WTC11 (cell line): ENCODE results near the gene GFRA1. TPM values are rescaled to one million over a fixed set of nuclear protein-coding genes. Genes with fewer than 3 reads are reported as not detected.

Experiments
- ATAC-seq: fragments of 200-7000 bp; cut with Tn5 transposase; 2 replicates; pipeline ENCODE4 v1.10.0; 2021; ENCODE audit warnings: mild to moderate bottlenecking, moderate library complexity
- CTCF ChIA-PET: fragments of 300-600 bp; sonication (Branson Sonifier 250); formaldehyde crosslinking; loops from one replicate; lab custom pipeline; 2021; ENCODE audit warnings: antibody characterized with exemption; lab: Charles Lee
- POLR2A ChIA-PET: fragments of 350-600 bp; sonication (Branson Sonifier 250); formaldehyde crosslinking; loops from one replicate; lab custom pipeline; 2021; ENCODE audit warnings: antibody characterized with exemption; lab: Charles Lee
- DNase-seq: peaks from one replicate; pipeline ENCODE4 v3.0.0; 2021; ENCODE audit warnings: low spot score
- H3K27ac Mint-ChIP-seq: 2 replicates; pipeline ENCODE4 v1.8.0; 2021; ENCODE audit warnings: mixed read lengths
- H3K27me3 Mint-ChIP-seq: 2 replicates; pipeline ENCODE4 v1.8.0; 2021; ENCODE audit warnings: low read depth, mild to moderate bottlenecking, moderate library complexity, mixed read lengths
- H3K36me3 Mint-ChIP-seq: 2 replicates; pipeline ENCODE4 v1.8.0; 2021; ENCODE audit warnings: mixed read lengths
- H3K4me1 Mint-ChIP-seq: 2 replicates; pipeline ENCODE4 v1.8.0; 2022; ENCODE audit warnings: mixed read lengths
- H3K4me3 Mint-ChIP-seq: 2 replicates; pipeline ENCODE4 v1.8.0; 2021; ENCODE audit warnings: mild to moderate bottlenecking, moderate library complexity, mixed read lengths
- H3K9me3 Mint-ChIP-seq: 2 replicates; pipeline ENCODE4 v1.8.0; 2021; ENCODE audit warnings: mixed read lengths
- AFF4 ChIP-seq: sonication (generic); formaldehyde crosslinking; IDR thresholded peaks from 2 replicates; pipeline ENCODE4 v1.8.1; 2023; ENCODE audit warnings: mild to moderate bottlenecking, missing genetic modification reagents, borderline replicate concordance
- ATF1 ChIP-seq: sonication (generic); formaldehyde crosslinking; IDR thresholded peaks from 2 replicates; pipeline ENCODE4 v1.8.1; 2023; ENCODE audit warnings: mild to moderate bottlenecking, moderate library complexity, missing genetic modification reagents
- ATF2 ChIP-seq: sonication (generic); formaldehyde crosslinking; IDR thresholded peaks from 2 replicates; pipeline ENCODE4 v1.8.1; 2022; ENCODE audit warnings: low read depth, missing genetic modification reagents, borderline replicate concordance
- ATF6 ChIP-seq: sonication (generic); formaldehyde crosslinking; IDR thresholded peaks from 2 replicates; pipeline ENCODE4 v1.8.1; 2023; ENCODE audit warnings: mild to moderate bottlenecking, missing genetic modification reagents
- CREM ChIP-seq: sonication (generic); formaldehyde crosslinking; IDR thresholded peaks from 2 replicates; pipeline ENCODE4 v1.8.1; 2022; ENCODE audit warnings: mild to moderate bottlenecking, missing genetic modification reagents, moderate library complexity
- ELF4 ChIP-seq: sonication (generic); formaldehyde crosslinking; IDR thresholded peaks from 2 replicates; pipeline ENCODE4 v1.8.1; 2022; ENCODE audit warnings: low read depth, mild to moderate bottlenecking, moderate library complexity, missing genetic modification reagents
- FOXK1 ChIP-seq: sonication (generic); formaldehyde crosslinking; IDR thresholded peaks from 2 replicates; pipeline ENCODE4 v1.8.0; 2022; ENCODE audit warnings: mild to moderate bottlenecking, moderate library complexity, missing genetic modification reagents
- GTF2I ChIP-seq: fragments of 250-450 bp; sonication (Bioruptor Pico); conservative IDR thresholded peaks from 2 replicates; pipeline ENCODE4 v1.4.0; 2021; ENCODE audit warnings: mild to moderate bottlenecking
- MLX ChIP-seq: sonication (generic); formaldehyde crosslinking; IDR thresholded peaks from 2 replicates; pipeline ENCODE4 v1.8.1; 2023; ENCODE audit warnings: mild to moderate bottlenecking, missing genetic modification reagents, moderate library complexity
- NR1H2 ChIP-seq: sonication (generic); formaldehyde crosslinking; IDR thresholded peaks from 2 replicates; pipeline ENCODE4 v1.9.0; 2021; ENCODE audit warnings: mild to moderate bottlenecking, moderate library complexity, missing genetic modification reagents
- NR2C2 ChIP-seq: sonication (generic); formaldehyde crosslinking; IDR thresholded peaks from 2 replicates; pipeline ENCODE4 v1.8.0; 2022; ENCODE audit warnings: mild to moderate bottlenecking, missing genetic modification reagents
- NR3C1 ChIP-seq: sonication (generic); formaldehyde crosslinking; conservative IDR thresholded peaks from 2 replicates; pipeline ENCODE4 v1.8.1; 2023; ENCODE audit warnings: low read depth, mild to moderate bottlenecking, missing genetic modification reagents
- SMAD4 ChIP-seq: sonication (generic); formaldehyde crosslinking; IDR thresholded peaks from 2 replicates; pipeline ENCODE4 v1.8.0; 2022; ENCODE audit warnings: mild to moderate bottlenecking, missing genetic modification reagents
- TEAD1 ChIP-seq: sonication (generic); formaldehyde crosslinking; IDR thresholded peaks from 2 replicates; pipeline ENCODE4 v1.8.0; 2022; ENCODE audit warnings: mild to moderate bottlenecking, missing genetic modification reagents
- ZBTB21 ChIP-seq: sonication (generic); formaldehyde crosslinking; IDR thresholded peaks from 2 replicates; pipeline ENCODE4 v1.8.1; 2023; ENCODE audit warnings: mild to moderate bottlenecking, missing genetic modification reagents, borderline replicate concordance
- total RNA-seq: library from RNA; stranded (reverse); gene quantifications from 3 replicates; pipeline ENCODE4 v1.2.3, GENCODE V29; 2021
- TF ChIP-seq, protein P1 (sequence below): sonication (generic); formaldehyde crosslinking; IDR thresholded peaks from 2 replicates; pipeline ENCODE4 v1.8.1; 2022; ENCODE audit warnings: low read depth, mild to moderate bottlenecking, moderate library complexity, missing genetic modification reagents, borderline replicate concordance
- TF ChIP-seq, protein P2 (sequence below): sonication (generic); formaldehyde crosslinking; IDR thresholded peaks from 2 replicates; pipeline ENCODE4 v1.8.0; 2022; ENCODE audit warnings: mild to moderate bottlenecking, missing genetic modification reagents

Gene GFRA1
- total RNA-seq, 1 experiment from 2014 or later, result 4.4 TPM

GRCh38 chr10:116240157-116240950 lies 32.7 kb downstream of the GFRA1 start:
- ChIA-PET POLR2A (interaction anchor here (1.1 kb wide), 1 partner anchor 11 kb away, joined by 3 read pairs; no protein-coding TSS in a partner anchor), CTCF (no interaction called here)
- TF ChIP-seq NR1H2 (CRISPR knock-in tag) (no peak), ELF4 (CRISPR knock-in tag) (no peak), NR3C1 (CRISPR knock-in tag) (no peak), TEAD1 (CRISPR knock-in tag) (no peak), ATF1 (CRISPR knock-in tag) (no peak), ATF2 (CRISPR knock-in tag) (no peak), FOXK1 (no peak), GTF2I (CRISPR knock-in tag) (no peak), ZBTB21 (no peak), MLX (CRISPR knock-in tag) (no peak), CREM (CRISPR knock-in tag) (no peak), SMAD4 (CRISPR knock-in tag) (no peak), NR2C2 (CRISPR knock-in tag) (no peak), AFF4 (no peak), ATF6 (CRISPR knock-in tag) (no peak)
- TF ChIP-seq, protein P1, sequence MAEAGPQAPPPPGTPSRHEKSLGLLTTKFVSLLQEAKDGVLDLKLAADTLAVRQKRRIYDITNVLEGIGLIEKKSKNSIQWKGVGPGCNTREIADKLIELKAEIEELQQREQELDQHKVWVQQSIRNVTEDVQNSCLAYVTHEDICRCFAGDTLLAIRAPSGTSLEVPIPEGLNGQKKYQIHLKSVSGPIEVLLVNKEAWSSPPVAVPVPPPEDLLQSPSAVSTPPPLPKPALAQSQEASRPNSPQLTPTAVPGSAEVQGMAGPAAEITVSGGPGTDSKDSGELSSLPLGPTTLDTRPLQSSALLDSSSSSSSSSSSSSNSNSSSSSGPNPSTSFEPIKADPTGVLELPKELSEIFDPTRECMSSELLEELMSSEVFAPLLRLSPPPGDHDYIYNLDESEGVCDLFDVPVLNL, result no peak
- TF ChIP-seq, protein P2, sequence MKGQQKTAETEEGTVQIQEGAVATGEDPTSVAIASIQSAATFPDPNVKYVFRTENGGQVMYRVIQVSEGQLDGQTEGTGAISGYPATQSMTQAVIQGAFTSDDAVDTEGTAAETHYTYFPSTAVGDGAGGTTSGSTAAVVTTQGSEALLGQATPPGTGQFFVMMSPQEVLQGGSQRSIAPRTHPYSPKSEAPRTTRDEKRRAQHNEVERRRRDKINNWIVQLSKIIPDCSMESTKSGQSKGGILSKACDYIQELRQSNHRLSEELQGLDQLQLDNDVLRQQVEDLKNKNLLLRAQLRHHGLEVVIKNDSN (CRISPR knock-in tag), result no peak
- H3K27me3 Mint-ChIP-seq, result no peaks in the 10 kb centered on the region
- no peaks in the 10 kb centered on the region for H3K36me3 Mint-ChIP-seq
- no peak overlapping the region for H3K27ac Mint-ChIP-seq
- peaks cover 7% of the 10 kb centered on the region for H3K9me3 Mint-ChIP-seq
- DNase-seq (no peak), ATAC-seq (no peak)
- H3K4me3 Mint-ChIP-seq, result no peak overlapping the region
- peaks cover 12% of the 10 kb centered on the region for H3K4me1 Mint-ChIP-seq
